DMS53 treated with DMSO at 0.1 percent for 48 hours (cell line): ENCODE results near the gene IFNA17.
"Not testable (repeated sequence)": the region's sequence is repeated elsewhere in the genome, so short reads cannot be mapped to it uniquely, and the experiment has no call there.

Source experiments
- DNase-seq: peaks from one replicate; lab custom pipeline; 2025; ENCODE audit not compliant: unreplicated experiment; lab: John Stamatoyannopoulos, UW

Gene IFNA17

DNA sequence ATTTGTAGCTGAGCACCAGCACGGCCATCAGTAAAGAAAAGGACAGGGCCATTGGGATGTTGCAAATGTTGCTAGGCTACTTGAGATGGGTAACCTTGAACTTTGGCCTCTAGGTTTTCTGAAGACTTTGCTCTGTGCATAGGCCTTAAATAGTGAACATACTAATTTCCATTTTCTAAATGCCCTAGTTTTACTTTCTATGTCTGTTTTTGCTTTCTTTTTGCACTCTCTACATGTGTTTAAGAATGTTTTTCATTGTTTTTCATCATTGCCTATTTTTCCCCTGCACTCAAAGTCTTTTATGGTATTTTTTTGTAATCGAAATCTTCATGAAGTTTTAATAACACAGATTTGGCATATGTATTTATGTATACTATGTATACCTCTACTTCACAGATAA lies at the start of gene IFNA17:
Gene IFNA17, minus strand, starts transcription at position 101 of the 400 bp plus-strand sequence. Its CDS starts 49 bp downstream, at position 52.
- no peak for DNase-seq

DNA sequence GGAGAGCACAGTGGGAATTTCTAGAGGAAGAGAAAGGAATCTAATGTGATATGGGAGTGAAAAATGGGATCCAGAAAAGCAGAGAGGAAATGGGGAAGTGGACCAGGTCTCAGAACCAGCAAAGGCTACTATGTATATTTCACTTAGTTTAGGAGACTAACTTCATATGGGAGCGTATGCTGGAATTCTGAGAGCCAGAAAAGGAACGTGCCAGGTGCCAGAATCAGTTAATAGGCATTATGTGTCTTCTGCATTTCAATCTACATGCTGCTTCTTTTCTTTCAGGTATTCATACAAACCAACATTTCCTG lies 40.3 kb upstream of the IFNA17 start:
- DNase-seq, result no peak

DNA sequence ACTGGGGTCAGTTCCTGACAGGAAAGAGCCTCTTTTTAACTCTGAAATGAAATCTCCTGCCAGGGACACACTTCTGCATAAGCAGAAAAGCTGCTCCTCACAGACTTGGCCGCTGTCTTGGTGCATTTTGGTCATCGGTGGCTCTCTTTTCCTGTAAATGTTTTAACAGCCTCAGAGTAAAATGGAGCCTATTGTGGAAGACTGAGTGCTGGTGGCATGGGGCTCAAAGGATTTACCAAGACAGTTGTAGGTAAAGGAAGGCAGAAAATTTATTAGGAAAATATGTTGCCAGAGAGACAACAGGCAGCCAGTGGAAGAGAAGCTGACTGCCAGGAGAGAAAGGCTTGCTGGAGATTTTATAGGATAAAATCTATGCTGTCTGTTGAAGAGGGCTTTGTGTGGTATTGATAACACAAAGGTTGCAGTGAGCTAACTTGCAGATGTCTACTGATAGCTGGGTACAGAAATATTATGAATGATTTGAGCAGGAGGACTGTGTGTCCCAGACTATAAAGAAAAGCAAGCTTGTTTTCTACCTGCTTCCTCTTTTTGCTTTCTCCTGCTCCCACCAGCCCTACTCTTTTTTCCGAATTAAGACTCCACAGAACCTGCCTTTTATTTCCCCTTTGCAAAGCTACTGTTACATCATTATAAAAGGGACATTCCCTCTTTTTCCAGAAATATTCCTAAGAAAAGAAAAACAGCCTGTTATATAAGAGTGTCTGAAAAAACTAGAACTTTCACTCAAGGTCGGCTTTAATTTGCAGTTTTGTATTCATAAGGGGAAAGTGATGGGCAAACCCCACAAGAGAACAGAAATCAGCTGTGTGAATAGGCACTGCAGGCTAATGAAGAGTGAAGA lies 39.7 kb upstream of the IFNA17 start:
- DNase-seq, result no peak

DNA sequence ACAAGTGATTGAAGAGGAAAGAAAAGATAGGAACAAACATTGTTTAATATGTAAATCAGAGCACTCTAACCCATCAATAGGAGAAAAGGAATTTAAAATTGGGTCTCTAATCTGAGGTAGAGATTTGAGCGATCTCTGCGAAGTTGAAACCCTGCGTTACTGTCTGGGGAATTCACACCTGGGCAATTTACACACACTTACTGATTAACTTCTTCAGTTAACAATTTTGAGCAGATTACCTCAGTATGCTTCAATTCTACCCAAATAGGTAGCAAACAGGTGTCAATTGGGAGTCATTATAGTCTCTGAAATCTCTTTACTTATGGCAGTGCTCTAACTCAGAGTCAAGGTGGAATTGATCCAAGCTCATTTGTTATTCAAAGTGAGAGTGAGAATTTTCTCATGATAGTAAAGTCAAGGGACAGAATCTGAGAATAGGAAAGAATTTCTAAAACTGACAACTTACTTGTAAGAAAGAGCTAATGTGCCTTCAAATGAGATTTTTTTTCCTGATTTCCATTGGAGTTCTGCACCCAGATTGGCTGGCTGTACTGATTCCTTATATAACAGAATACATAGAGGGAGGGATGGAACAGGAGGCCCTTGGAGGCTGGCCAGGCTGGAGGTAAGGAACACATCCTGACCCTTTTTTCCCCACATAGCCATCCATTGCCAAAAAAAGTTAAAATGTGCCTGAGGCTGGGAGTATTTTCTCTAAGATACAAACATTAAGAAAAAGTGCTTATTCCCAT lies 38.9 kb upstream of the IFNA17 start:
- no peak for DNase-seq

DNA sequence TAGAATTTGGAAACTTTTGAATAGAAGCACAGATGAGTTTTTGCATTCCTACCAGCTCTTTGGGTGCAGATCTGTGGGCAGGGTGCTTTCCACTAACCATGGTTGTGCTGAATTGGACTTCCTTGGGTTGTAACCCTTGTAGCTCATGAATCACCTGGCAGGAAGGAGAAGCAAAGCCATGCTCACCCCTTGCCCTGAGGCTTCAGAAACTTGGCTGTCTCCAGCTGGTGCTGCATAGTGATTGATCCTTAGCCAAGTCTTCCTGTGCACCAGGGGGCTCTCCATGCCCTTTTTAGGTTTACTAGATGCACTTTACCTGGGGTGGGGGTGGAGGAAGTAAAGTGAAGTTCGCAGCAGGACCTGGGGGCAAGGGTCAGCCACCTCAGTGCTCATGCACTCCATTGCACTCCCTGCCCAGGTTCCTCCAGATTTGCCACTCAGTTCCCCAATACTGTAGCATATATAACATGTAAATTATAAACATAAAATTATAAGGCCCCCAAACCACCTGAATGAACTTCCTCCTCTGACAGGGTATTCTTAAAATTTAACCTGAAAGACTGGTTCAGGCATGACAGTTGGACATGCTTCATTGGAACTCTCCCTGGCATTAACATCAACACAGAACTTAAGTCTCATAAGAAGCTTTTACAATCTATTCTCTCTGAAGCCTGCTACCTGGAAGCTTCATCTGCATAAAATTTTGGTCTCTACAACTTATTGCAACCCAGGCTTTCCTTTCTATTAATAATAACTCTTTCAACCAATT lies 37.6 kb upstream of the IFNA17 start:
- DNase-seq, result no peak

DNA sequence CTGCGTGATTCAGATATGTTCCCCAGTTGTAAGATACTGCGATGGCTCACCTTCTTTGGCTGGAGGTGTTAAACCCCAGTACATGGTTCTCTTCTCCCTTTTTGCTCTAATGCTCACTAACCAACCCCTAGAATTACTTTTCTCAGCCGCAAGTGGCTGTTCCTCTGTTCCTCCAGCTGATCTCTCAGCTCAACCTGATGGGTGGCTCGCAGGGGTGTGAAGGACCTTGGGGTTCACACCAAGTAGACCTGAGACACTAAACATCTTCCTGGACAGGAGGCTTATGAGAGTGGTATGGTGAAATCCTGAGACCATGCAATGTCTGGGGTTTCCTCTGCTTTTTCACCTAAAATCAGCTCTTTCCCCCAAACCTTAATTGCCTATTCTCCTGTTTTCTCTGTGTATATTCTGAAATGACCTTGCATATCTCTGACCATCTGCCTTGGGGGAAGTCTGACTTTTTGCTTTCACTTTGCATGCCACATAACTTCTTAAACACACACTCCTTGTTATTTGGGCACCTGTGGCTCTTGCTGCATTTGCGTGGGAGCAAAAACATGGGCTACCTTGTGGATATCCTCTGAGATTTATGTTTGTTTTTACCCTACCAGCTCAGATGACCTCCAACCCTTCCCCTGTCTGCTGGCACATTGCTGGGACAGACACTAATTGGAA lies 27.7 kb upstream of the IFNA17 start:
- no peak for DNase-seq

DNA sequence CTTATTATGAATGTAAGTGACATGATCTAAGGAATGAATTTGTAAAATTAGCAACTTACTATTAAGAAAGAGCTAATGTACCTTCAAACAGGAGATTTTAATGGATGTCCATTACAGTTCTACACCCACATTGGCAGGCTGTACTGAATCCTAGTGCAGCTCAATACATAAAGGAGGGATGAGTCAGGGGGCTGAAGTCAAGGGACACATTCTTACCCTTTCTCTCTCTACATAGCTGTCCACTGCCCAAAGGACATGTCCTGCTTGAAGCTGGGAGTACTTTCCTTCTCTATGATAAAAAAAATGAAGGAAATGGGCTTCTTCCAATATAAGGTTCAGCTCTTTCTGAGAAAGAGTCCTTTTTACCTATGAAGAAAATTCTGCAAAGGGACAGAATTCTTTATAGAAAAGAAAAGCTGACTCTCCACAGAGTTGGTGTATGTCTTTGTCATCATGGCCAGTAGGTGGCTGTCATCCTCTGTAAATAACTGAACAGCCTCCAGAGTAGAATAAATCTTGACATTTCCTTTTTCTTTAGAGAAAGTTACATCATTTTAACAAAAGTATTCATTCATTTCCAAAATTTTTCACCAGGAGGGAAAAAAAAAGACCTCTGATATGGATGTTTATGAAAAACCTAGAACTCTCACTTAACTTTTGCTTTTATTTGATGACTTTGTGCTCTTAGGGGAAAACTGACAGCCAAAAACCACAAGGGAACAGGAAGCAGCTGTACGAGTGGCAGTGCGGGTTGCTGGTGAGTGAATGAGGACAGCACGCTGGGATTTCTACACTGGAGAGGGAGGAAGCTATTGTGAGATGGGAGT lies 24.9 kb upstream of the IFNA17 start:
- peak; percentile 63 for DNase-seq

DNA sequence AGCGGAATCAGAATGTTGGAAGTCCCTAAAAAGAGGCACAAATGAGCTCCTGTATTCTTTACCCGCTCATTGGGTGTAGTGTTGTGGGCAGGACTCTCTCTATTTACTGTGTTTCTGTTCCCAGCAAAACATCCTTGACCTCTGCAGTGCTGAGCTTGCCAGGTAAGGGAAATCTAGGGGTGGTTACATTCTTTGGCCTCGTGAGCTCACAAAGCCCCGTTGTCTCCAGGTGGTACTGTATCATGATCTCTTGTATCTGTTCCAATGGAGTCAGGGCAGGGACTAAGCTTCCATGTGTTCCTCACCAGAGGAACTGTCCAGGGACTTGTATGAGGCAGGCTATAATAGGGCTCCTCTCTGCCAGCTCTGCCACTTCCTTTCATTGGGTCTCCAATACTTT lies 23.6 kb upstream of the IFNA17 start:
- no peak for DNase-seq

DNA sequence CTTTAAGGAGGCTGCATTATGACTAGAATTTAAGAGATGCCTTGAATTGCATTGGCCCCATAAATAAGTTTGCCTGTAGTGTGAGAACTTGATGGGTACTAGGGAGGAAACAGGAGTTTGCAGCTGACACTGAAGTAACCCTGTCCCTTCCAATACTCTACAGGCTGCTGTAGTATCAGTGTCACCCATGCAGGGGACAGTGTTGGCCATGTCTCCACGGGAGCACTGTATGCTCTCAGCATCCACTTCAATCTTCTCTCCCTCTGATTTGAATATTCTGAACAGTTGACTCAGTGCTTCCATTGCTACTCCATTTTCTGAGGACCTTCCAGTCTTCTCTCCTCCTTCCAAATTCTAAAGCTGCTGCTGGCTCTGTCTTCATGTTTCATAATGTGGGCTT lies 23.2 kb upstream of the IFNA17 start:
- no peak for DNase-seq

DNA sequence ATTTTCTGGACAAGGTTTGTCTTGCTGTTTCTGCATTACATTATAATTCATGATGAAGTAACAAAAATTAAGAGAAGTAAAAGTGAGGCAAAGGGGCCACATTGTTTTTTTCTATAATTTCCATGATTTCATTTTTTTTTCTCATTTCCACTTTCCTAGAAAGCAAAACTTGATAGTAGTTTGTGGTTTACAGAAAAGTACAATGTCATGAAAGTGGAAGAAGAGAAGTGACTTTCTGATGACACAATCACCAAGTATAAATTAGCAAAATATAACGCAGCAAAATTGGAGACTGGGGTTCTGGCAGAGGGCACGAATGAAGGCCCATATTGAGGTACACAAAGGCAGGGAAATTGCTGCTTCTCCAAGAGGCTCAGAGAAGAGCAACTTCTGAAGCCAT lies 16.8 kb upstream of the IFNA17 start:
- DNase-seq, result no peak

DNA sequence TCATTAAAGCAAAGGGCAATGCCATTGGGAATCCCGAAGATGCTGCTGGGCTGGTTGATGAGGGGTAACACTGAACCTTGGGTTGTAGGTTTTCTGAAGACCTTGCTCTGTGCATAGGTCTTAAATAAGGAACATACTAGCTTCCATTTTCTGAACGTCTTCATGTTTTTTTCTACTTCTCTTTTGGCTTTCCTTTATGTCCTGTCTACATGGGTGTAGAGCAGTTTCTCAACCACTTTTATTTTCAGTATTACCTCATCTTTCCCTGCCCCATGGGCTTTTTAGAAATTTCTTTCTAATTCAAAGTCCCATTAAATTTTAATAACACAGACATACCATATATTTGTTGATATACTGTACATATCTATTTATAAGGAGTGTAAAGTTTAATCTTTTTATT lies 11.9 kb upstream of the IFNA17 start, which contains the start of gene IFNA14:
Gene IFNA14, minus strand, starts transcription at position 95 of the 400 bp plus-strand sequence. Its CDS starts 70 bp downstream, at position 25.
- no peak for DNase-seq

DNA sequence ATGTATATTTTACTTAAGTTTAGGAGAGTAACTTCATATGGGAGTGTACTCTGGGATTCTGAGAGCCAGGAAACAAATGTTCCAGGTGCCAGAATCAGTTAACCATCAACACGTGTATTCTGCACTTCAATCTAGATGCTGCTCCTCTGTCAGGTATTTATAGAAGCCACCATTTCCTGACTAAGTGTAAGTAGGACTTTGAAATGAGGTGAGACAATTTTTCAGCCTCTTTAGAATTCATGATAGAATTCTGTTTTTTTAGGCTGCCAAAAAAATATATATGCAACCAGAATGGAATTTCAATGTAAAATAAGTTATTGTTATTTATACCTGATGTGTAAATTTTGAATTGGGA lies 8.3 kb upstream of the IFNA17 start:
- not testable (repeated sequence) for DNase-seq

DNA sequence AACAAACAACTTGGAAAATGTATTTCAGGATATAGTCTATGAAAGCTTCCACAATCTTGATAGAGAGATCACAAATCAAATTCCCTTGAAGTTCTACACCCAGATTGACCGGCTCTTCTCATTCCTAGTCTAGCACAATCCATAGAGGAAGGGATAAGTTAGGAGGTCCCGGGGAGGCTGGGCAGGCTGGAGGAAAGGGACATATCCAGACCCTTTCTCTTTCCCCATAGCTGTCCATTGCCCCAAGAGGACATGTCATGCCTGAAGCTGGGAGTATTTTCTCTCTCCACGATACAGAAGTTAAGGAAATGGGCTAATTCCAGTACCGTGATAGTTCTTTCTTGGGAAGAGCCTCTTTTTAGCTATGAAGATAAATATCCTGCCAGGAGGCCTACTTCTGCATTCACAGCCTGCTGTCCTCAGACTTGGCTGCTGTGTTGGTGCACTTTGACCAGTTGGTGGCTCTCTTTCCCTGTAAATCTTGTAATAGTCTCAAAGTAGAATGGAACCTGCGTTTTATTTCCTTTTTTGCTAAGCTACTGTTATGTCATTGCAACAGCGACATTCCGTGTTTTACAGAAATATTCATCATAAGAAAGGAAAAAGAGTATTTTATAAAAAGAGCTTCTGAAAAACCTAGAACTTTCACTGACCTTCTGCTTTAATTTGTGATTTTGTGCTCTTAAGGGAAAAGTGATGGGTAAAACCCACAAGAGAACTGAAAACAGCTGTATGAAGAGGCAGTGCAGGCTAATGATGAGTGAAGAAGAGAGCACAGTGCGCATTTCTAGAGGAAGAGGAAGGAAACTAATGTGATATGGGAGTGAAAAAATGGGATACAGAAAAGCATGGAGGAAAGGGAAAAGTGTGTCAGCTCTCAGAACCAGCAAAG lies 7.7 kb upstream of the IFNA17 start:
- DNase-seq, result peak; percentile 49

DNA sequence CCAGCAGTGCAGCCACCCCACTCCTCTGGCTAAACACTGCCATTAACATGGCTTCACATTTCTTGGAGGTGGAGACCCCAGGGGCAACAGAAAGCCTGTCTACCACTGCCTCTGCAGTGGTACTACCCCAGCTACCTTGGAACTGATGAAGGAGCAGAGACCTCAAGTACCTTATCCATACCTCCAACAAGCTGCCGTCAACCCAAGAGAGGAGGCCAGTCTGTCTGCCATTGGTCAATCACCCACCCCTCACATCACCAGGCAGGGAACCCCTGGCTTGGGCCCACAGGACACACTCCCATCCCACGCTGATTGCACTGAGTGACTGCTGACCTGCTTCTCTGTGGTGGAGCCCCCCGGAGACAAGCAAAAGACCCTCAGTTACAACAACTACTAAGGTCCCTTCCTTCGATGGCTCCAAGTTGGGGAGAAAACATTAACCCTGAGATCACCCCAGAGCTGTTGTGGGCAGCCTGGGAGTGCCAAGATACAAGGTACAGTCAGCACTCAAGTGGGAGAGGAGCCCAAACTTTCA lies 6.2 kb upstream of the IFNA17 start:
- no peak for DNase-seq

DNA sequence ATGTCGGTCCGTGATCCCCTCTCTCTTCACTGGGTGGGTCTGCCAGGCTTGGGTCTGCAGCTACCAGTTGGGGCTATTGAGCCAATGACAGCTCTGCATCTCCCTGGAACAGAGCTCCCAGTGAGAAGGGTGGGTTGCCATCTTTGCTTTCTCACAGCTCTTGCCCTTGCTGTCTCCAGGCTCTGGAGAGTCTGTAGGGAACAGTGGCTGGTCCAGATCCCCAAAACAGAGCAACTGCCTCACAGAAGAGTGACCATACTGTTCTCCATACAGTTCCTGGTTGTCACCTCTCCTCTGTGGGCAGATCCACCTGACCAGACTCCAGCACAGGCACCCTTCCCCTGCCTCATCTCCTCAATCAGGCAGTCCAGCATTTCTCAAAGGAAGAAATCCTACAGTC lies 5.2 kb upstream of the IFNA17 start:
- no peak for DNase-seq

DNA sequence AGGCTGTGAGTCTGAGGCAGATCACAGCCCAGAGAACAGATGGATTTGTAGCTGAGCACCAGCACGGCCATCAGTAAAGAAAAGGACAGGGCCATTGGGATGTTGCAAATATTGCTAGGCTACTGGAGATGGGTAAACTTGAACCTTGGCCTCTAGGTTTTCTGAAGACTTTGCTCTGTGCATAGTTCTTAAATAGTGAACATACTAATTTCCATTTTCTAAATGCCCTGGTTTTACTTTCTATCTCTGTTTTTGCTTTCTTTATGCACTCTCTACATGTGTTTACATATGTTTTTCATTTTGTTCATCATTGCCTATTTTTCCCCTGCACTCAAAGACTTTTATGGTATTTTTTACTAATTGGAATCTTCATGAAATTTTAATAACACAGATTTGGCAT lies 10.8 kb downstream of the IFNA17 start, which contains the start of gene IFNA16:
Gene IFNA16, minus strand, starts transcription at position 101 of the 400 bp plus-strand sequence. Its CDS starts 6 bp downstream, at position 95.
- not testable (repeated sequence) for DNase-seq

DNA sequence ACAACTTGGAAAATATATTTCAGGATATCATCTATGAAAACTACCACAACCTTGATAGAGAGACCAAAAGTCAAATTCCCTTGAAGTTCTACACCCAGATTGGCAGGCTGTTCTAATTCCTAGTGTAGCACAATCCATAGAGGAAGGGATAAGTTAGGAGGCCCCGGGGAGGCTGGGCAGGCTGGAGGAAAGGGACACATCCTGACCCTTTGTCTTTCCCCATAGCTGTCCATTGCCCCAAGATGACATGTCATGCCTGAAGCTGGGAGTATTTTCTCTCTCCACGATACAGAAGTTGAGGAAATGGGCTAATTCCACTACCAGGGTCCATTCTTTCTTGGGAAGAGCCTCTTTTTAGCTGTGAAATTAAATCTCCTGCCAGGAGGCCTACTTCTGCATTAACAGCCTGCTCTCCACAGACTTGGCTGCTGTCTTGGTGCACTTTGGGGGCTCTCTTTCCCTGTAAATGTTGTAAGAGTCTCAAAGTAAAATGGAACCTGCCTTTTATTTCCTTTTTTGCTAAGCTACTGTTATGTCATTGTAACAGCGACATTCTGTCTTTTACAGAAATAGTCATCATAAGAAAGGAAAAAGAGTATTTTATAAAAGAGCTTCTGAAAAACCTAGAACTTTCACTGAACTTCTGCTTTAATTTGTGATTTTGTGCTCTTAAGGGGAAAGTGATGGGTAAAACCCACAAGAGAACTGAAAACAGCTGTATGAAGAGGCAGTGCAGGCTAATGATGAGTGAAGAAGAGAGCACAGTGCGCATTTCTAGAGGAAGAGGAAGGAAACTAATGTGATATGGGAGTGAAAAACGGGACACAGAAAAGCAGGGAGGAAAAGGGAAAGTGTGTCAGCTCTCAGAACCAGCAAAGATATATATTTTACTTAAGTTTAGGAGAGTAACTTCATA lies 14.4 kb downstream of the IFNA17 start:
- DNase-seq, result not testable (repeated sequence)

DNA sequence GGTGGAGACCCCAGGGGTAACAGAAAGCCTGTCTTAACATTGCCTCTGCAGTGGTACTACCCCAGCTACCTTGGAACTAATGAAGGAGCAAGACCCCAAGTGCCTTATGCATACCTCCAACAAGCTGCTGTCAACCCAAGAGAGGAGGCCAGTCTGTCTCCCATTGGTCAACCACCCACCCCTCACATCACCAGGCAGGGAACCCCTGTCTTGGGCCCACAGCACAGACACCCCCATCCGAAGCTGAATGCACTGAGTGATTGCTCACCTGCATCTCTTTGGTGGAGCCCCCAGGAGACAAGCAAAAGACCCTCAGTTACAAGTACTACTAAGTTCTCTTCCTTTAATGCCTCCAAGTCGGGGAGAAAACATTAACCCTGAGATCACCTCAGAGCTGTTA lies 15.9 kb downstream of the IFNA17 start:
- DNase-seq, result not testable (repeated sequence)
